Neural cell (in vitro differentiated cells): ENCODE data around the gene ELOB. TPM values are rescaled to one million over a fixed set of nuclear protein-coding genes. Genes with fewer than 3 reads are reported as not detected.

ENCODE experiments used
- H2AFZ ChIP-seq: fragments of 200-600, 300-800 bp; sonication (generic), shearing (Covaris generic); 2 replicates; pipeline ENCODE4 v1.6.0; 2014; ENCODE audit warnings: low read depth, mild to moderate bottlenecking, antibody characterized with exemption, low read length, moderate library complexity
- H3F3A ChIP-seq: fragments of 200-600 bp; shearing (Covaris generic); 2 replicates; pipeline ENCODE4 v1.6.1; 2016; ENCODE audit warnings: mild to moderate bottlenecking, moderate library complexity, mixed read lengths, antibody characterized with exemption, low read length; ENCODE audit not compliant: insufficient read depth, poor library complexity, severe bottlenecking
- H3K27ac ChIP-seq: fragments of 200-600, 300-800 bp; sonication (generic), shearing (Covaris generic); 2 replicates; pipeline ENCODE4 v1.5.1; 2014; ENCODE audit warnings: mild to moderate bottlenecking, low read length, moderate library complexity
- H3K27me3 ChIP-seq: fragments of 300-800, 200-600 bp; sonication (generic), shearing (Covaris generic); 2 replicates; pipeline ENCODE4 v1.6.0; 2014; ENCODE audit warnings: mild to moderate bottlenecking, low read depth, low read length, moderate library complexity; ENCODE audit not compliant: insufficient read depth
- H3K36me3 ChIP-seq: fragments of 300-800, 200-600 bp; sonication (generic), shearing (Covaris generic); 2 replicates; pipeline ENCODE4 v1.5.1; 2014; ENCODE audit warnings: mild to moderate bottlenecking, antibody characterized with exemption, low read length, moderate library complexity; ENCODE audit not compliant: insufficient read depth
- H3K4me2 ChIP-seq: fragments of 300-800, 200-600 bp; sonication (generic), shearing (Covaris generic); 2 replicates; pipeline ENCODE4 v1.6.0; 2014; ENCODE audit warnings: mild to moderate bottlenecking, low read length
- H3K4me3 ChIP-seq: fragments of 300-800, 200-600 bp; sonication (generic), shearing (Covaris generic); 2 replicates; pipeline ENCODE4 v1.5.1; 2014; ENCODE audit warnings: mild to moderate bottlenecking, low read length, moderate library complexity
- H3K79me2 ChIP-seq: fragments of 200-600 bp; shearing (Covaris generic); replicated peaks from 2 replicates; pipeline ENCODE4 v1.6.0; 2014; ENCODE audit warnings: mild to moderate bottlenecking, low read length, moderate library complexity; ENCODE audit not compliant: insufficient read depth
- H3K9ac ChIP-seq: fragments of 300-800, 200-600 bp; sonication (generic), shearing (Covaris generic); 2 replicates; pipeline ENCODE4 v1.6.1; 2016; ENCODE audit warnings: mild to moderate bottlenecking, low read length, mixed read lengths
- H3K9me2 ChIP-seq: fragments of 200-600 bp; shearing (Covaris generic); 2 replicates; pipeline ENCODE4 v1.6.1; 2016; ENCODE audit warnings: mild to moderate bottlenecking, low read length, mixed read lengths; ENCODE audit not compliant: insufficient read depth
- H3K9me3 ChIP-seq: fragments of 200-600, 300-800 bp; sonication (generic), shearing (Covaris generic); 2 replicates; pipeline ENCODE4 v1.6.1; 2016; ENCODE audit warnings: mild to moderate bottlenecking, mixed run types, low read length, moderate library complexity, mixed read lengths
- H4K20me1 ChIP-seq: fragments of 200-600 bp; shearing (Covaris generic); 2 replicates; pipeline ENCODE4 v1.6.1; 2016; ENCODE audit warnings: mild to moderate bottlenecking, mixed run types; ENCODE audit not compliant: insufficient read depth
- EP300 ChIP-seq: fragments of 450-650 bp; conservative IDR thresholded peaks from 2 replicates; pipeline ENCODE4 v1.6.1; 2014; ENCODE audit warnings: antibody characterized with exemption, mild to moderate bottlenecking, moderate library complexity; ENCODE audit not compliant: poor library complexity, severe bottlenecking
- EZH2 ChIP-seq: fragments of 200-600, 300-800 bp; shearing (Covaris generic), sonication (generic); IDR thresholded peaks from 2 replicates; pipeline ENCODE4 v1.6.1; 2014; ENCODE audit warnings: antibody characterized with exemption, low read length, borderline replicate concordance, mild to moderate bottlenecking; ENCODE audit not compliant: insufficient read depth, poor library complexity, severe bottlenecking
- MXI1 ChIP-seq: fragments of 450-650 bp; conservative IDR thresholded peaks from 2 replicates; pipeline ENCODE4 v1.6.1; 2014; ENCODE audit warnings: antibody characterized with exemption, mild to moderate bottlenecking; ENCODE audit not compliant: poor library complexity, severe bottlenecking
- POLR2AphosphoS5 ChIP-seq: IDR thresholded peaks from 2 replicates; pipeline ENCODE4 v1.6.1; 2012
- RAD21 ChIP-seq: fragments of 450-650 bp; conservative IDR thresholded peaks from 2 replicates; pipeline ENCODE4 v1.6.1; 2014; ENCODE audit warnings: antibody characterized with exemption, mild to moderate bottlenecking, moderate library complexity
- SMC3 ChIP-seq: fragments of 450-650 bp; conservative IDR thresholded peaks from 2 replicates; pipeline ENCODE4 v1.6.1; 2014; ENCODE audit warnings: antibody characterized with exemption, mild to moderate bottlenecking, moderate library complexity; ENCODE audit not compliant: poor library complexity
- TAF1 ChIP-seq: IDR thresholded peaks from 2 replicates; pipeline ENCODE4 v1.6.1; 2012; ENCODE audit warnings: low read depth
- polyA plus RNA-seq: library from polyadenylated mRNA; depleted of rRNA; stranded (reverse); fragments of >200 nt; gene quantifications from 2 replicates; pipeline ENCODE4 v1.2.3, GENCODE V29; 2014
- TF ChIP-seq, protein P1 (sequence below): IDR thresholded peaks from 2 replicates; pipeline ENCODE4 v1.6.1; 2012; ENCODE audit warnings: borderline replicate concordance
- TF ChIP-seq, protein P2 (sequence below): fragments of 450-650 bp; IDR thresholded peaks from 2 replicates; pipeline ENCODE4 v1.5.1; 2014; ENCODE audit warnings: antibody characterized with exemption, mild to moderate bottlenecking, moderate library complexity; ENCODE audit not compliant: poor library complexity, severe bottlenecking

Gene ELOB
- polyA plus RNA-seq, 1 donor from 2014 or later = 513 TPM

DNA sequence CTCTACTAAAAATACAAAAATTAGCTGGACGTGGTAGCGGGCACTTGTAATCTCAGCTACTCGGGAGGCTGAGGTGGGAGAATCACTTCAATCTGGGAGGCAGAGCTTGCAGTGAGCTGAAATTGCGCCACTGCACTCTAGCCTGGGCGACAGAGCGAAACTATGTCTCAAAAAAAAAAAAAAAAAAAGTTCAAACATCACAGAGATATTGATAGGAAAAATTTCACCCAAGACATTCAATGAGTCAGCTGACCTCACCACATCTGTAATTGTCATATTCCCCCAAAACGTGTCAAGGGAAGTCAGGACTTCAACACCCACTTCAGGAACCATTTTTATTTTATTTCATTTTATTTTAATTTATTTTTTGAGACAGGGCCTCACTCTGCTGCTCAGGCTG, 49.0 kb downstream of the ELOB start:
- H4K20me1 ChIP-seq = no peaks in the 10 kb centered on the region
- H3K27me3 ChIP-seq = no peaks in the 10 kb centered on the region
- no peak overlapping the region for H2AFZ ChIP-seq
- no peak overlapping the region for H3K4me3 ChIP-seq
- H3K9ac ChIP-seq = no peak overlapping the region
- H3K79me2 ChIP-seq = no peaks in the 10 kb centered on the region
- no peak overlapping the region for H3K4me2 ChIP-seq
- no peak overlapping the region for H3K27ac ChIP-seq
- no peaks in the 10 kb centered on the region for H3F3A ChIP-seq
- H3K9me2 ChIP-seq = no peaks in the 10 kb centered on the region
- no peaks in the 10 kb centered on the region for H3K9me3 ChIP-seq
- TF ChIP-seq, protein P1, sequence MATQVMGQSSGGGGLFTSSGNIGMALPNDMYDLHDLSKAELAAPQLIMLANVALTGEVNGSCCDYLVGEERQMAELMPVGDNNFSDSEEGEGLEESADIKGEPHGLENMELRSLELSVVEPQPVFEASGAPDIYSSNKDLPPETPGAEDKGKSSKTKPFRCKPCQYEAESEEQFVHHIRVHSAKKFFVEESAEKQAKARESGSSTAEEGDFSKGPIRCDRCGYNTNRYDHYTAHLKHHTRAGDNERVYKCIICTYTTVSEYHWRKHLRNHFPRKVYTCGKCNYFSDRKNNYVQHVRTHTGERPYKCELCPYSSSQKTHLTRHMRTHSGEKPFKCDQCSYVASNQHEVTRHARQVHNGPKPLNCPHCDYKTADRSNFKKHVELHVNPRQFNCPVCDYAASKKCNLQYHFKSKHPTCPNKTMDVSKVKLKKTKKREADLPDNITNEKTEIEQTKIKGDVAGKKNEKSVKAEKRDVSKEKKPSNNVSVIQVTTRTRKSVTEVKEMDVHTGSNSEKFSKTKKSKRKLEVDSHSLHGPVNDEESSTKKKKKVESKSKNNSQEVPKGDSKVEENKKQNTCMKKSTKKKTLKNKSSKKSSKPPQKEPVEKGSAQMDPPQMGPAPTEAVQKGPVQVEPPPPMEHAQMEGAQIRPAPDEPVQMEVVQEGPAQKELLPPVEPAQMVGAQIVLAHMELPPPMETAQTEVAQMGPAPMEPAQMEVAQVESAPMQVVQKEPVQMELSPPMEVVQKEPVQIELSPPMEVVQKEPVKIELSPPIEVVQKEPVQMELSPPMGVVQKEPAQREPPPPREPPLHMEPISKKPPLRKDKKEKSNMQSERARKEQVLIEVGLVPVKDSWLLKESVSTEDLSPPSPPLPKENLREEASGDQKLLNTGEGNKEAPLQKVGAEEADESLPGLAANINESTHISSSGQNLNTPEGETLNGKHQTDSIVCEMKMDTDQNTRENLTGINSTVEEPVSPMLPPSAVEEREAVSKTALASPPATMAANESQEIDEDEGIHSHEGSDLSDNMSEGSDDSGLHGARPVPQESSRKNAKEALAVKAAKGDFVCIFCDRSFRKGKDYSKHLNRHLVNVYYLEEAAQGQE = no peak
- TF ChIP-seq SMC3 (no peak), POLR2AphosphoS5 (no peak)
- H3K36me3 ChIP-seq = no peaks in the 10 kb centered on the region

DNA sequence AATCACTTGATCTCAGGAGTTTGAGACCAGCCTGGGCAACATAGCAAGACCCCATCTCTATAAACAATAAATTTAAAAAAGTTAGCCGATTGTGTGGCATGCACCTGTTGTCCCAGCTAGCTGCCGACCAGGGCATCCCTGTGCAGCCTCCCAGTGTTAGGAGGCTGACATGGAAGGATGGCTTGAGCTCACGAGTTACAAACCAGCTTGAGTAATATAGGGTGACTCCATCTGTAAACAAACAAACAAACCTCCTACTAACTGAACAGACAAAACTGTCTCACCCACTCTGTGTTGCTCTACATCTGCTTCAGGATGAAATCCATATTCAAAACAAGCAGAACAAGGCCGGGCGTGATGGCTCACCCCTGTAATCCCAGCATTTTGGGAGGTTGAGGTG, 50.2 kb downstream of the ELOB start:
- TF ChIP-seq, protein P2, sequence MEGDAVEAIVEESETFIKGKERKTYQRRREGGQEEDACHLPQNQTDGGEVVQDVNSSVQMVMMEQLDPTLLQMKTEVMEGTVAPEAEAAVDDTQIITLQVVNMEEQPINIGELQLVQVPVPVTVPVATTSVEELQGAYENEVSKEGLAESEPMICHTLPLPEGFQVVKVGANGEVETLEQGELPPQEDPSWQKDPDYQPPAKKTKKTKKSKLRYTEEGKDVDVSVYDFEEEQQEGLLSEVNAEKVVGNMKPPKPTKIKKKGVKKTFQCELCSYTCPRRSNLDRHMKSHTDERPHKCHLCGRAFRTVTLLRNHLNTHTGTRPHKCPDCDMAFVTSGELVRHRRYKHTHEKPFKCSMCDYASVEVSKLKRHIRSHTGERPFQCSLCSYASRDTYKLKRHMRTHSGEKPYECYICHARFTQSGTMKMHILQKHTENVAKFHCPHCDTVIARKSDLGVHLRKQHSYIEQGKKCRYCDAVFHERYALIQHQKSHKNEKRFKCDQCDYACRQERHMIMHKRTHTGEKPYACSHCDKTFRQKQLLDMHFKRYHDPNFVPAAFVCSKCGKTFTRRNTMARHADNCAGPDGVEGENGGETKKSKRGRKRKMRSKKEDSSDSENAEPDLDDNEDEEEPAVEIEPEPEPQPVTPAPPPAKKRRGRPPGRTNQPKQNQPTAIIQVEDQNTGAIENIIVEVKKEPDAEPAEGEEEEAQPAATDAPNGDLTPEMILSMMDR = no peak
- no peak for TF ChIP-seq RAD21
- TF ChIP-seq, protein P1 = no peak
- no peak for TF ChIP-seq MXI1
- no peak for TF ChIP-seq POLR2AphosphoS5
- TF ChIP-seq SMC3 = no peak
- no peak for TF ChIP-seq EZH2
- TF ChIP-seq TAF1 = no peak
- no peak for TF ChIP-seq EP300
- no peak overlapping the region for H3K27ac ChIP-seq
- no peaks in the 10 kb centered on the region for H3K9me2 ChIP-seq
- H3K36me3 ChIP-seq = no peaks in the 10 kb centered on the region
- H3K9me3 ChIP-seq = no peaks in the 10 kb centered on the region
- H3F3A ChIP-seq = no peaks in the 10 kb centered on the region
- no peak overlapping the region for H3K4me2 ChIP-seq
- H4K20me1 ChIP-seq = no peaks in the 10 kb centered on the region
- H3K9ac ChIP-seq = no peak overlapping the region
- H3K79me2 ChIP-seq = no peaks in the 10 kb centered on the region
- H3K27me3 ChIP-seq = no peaks in the 10 kb centered on the region
- H2AFZ ChIP-seq = no peak overlapping the region
- H3K4me3 ChIP-seq = no peak overlapping the region
